ENCODE data around the gene ACTN4.

DNA sequence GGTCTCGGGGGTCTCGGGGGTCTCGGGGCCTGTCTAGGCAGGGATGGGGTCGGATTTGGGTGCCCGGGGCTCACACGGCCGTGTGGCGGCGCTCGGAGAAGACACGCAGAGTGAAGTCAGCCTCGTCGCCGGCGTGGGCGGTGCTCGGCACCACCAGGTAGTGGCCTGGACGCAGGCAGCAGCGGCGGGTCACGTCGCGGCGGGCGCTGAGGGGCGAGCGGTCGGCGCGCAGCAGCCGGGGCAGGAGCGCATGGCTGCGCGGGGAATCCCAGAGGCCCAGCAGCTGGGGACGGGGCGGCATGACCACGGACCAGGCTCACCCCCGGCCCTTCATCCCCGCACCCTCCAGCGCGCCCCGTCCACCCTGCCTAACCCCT lies 88.6 kb downstream of the ACTN4 start:
- no peak for TF ChIP-seq EZH2 (IDR thresholded peaks at IDR 0.05; ENCODE audit: low read depth)
- TF ChIP-seq, protein P1, sequence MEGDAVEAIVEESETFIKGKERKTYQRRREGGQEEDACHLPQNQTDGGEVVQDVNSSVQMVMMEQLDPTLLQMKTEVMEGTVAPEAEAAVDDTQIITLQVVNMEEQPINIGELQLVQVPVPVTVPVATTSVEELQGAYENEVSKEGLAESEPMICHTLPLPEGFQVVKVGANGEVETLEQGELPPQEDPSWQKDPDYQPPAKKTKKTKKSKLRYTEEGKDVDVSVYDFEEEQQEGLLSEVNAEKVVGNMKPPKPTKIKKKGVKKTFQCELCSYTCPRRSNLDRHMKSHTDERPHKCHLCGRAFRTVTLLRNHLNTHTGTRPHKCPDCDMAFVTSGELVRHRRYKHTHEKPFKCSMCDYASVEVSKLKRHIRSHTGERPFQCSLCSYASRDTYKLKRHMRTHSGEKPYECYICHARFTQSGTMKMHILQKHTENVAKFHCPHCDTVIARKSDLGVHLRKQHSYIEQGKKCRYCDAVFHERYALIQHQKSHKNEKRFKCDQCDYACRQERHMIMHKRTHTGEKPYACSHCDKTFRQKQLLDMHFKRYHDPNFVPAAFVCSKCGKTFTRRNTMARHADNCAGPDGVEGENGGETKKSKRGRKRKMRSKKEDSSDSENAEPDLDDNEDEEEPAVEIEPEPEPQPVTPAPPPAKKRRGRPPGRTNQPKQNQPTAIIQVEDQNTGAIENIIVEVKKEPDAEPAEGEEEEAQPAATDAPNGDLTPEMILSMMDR (conservative IDR thresholded peaks at IDR 0.05), result no peak

Data from PC-9 (cell line).